Osteoblast (primary cell): ENCODE measurements around the gene ABTB1. TPM values are rescaled to one million over a fixed set of nuclear protein-coding genes. Genes with fewer than 3 reads are reported as not detected.

Experiments used
- DNase-seq: peaks from one replicate; pipeline ENCODE4 v3.0.0; 2011; ENCODE audit warnings: low spot score, mixed read lengths; ENCODE audit not compliant: insufficient read length; ENCODE audit errors: missing footprints
- H2AFZ ChIP-seq: 2 replicates; pipeline ENCODE4 v1.6.0; 2011; ENCODE audit warnings: mild to moderate bottlenecking, low read length
- H3K27ac ChIP-seq: 2 replicates; pipeline ENCODE4 v1.5.1; 2011; ENCODE audit warnings: mild to moderate bottlenecking, low read depth, low read length, moderate library complexity
- H3K27me3 ChIP-seq: 2 replicates; pipeline ENCODE4 v1.6.0; 2012; ENCODE audit warnings: mild to moderate bottlenecking, control low read depth, inconsistent platforms, low read length, moderate library complexity; ENCODE audit not compliant: insufficient read depth
- H3K36me3 ChIP-seq: 2 replicates; pipeline ENCODE4 v1.5.1; 2011; ENCODE audit warnings: mild to moderate bottlenecking, low read length, control low read depth, moderate library complexity; ENCODE audit not compliant: insufficient read depth
- H3K4me1 ChIP-seq: 2 replicates; pipeline ENCODE4 v1.5.1; 2011; ENCODE audit warnings: mild to moderate bottlenecking, low read length, control low read depth, moderate library complexity; ENCODE audit not compliant: insufficient read depth
- H3K4me2 ChIP-seq: 2 replicates; pipeline ENCODE4 v1.6.0; 2011; ENCODE audit warnings: mild to moderate bottlenecking, low read length; ENCODE audit not compliant: insufficient read depth
- H3K4me3 ChIP-seq: fragments of 200-600 bp; sonication (generic); 3 replicates; pipeline ENCODE4 v1.5.1; 2012; ENCODE audit warnings: mild to moderate bottlenecking, low read length, inconsistent platforms; ENCODE audit not compliant: insufficient read depth
- H3K79me2 ChIP-seq: 2 replicates; pipeline ENCODE4 v1.6.0; 2012; ENCODE audit warnings: mild to moderate bottlenecking, low read length, control low read depth, inconsistent platforms; ENCODE audit not compliant: insufficient read depth
- H3K9me3 ChIP-seq: 2 replicates; pipeline ENCODE4 v1.5.1; 2011; ENCODE audit warnings: low read depth, low read length, control low read depth
- H4K20me1 ChIP-seq: 2 replicates; pipeline ENCODE4 v1.6.0; 2012; ENCODE audit warnings: mild to moderate bottlenecking, low read length, control low read depth; ENCODE audit not compliant: insufficient read depth
- CTCF ChIP-seq: IDR thresholded peaks from 2 replicates; pipeline ENCODE4 v1.5.1; 2011; ENCODE audit warnings: mild to moderate bottlenecking, low read depth, low read length, moderate library complexity; ENCODE audit errors: extremely low read depth
- total RNA-seq: library from RNA; depleted of rRNA; stranded (reverse); fragments of >200 nt; gene quantifications from 2 replicates; pipeline ENCODE4 v1.2.3, GENCODE V29; 2012

The ABTB1 gene
- total RNA-seq, 1 donor, result 17.7 TPM

- Histone ChIP-seq H3K27ac (peak overlapping the region; percentile 1), H3K79me2 (no peaks in the 10 kb centered on the region), H3K36me3 (peaks cover 2% of the 10 kb centered on the region), H3K4me3 (no peak overlapping the region), H3K9me3 (no peaks in the 10 kb centered on the region), H3K4me1 (peaks cover 6% of the 10 kb centered on the region), H3K4me2 (no peak overlapping the region), H4K20me1 (no peaks in the 10 kb centered on the region), H3K27me3 (no peaks in the 10 kb centered on the region), H2AFZ (no peak overlapping the region)
- TF ChIP-seq CTCF, result no peak
- DNase-seq, result peak; percentile 83
Measured at GRCh38 chr3:127709320-127710060, 36.7 kb downstream of the ABTB1 start.

GRCh38 chr3:127710155-127710941, 37.6 kb downstream of the ABTB1 start:
- Histone ChIP-seq H2AFZ (no peak overlapping the region), H3K9me3 (no peaks in the 10 kb centered on the region), H3K79me2 (no peaks in the 10 kb centered on the region), H3K4me3 (no peak overlapping the region), H3K4me1 (peaks cover 6% of the 10 kb centered on the region), H3K27ac (no peak overlapping the region), H4K20me1 (no peaks in the 10 kb centered on the region), H3K36me3 (peaks cover 4% of the 10 kb centered on the region), H3K4me2 (no peak overlapping the region), H3K27me3 (no peaks in the 10 kb centered on the region)
- no peak for DNase-seq
- TF ChIP-seq CTCF, result no peak

DNA sequence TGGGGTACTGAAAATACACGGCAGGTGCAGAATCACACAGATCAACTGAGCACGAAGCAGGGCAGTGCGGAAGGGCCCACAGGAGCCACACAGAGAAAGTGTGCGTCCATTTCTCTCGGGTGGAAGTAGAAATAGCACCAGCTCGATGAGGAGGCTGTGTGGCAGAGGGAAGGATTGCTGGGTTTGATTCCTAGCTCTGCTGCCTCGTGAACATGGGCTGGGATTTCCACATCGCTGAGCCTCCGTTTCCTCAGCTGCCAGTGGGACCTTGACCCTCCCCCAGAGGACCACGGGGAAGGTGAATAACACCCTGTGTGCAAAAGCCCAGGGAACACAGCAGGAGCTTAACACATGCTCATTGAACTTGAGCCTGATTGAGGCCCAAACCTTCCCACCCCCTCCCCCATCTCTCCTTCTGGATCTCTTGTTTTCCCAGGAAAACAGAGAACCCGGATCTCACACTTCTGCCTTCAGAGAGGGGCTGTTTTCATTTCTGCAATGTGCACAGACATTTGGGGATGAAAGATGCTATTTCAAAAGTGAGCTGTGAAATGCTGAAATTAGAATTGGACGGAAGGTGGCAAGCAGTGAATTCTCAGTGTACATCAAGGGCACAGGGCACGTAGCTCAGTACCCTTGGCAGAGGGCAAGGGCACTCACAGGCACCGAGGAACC, 38.4 kb downstream of the ABTB1 start:
- H3K36me3 ChIP-seq, result peaks cover 4% of the 10 kb centered on the region
- DNase-seq, result no peak
- no peak overlapping the region for H3K27ac ChIP-seq

More for the DNA sequence above, 38.4 kb downstream of the ABTB1 start:
- H4K20me1 ChIP-seq, result no peaks in the 10 kb centered on the region
- no peak overlapping the region for H3K4me2 ChIP-seq
- no peak overlapping the region for H3K4me3 ChIP-seq
- H3K79me2 ChIP-seq, result no peaks in the 10 kb centered on the region
- H3K9me3 ChIP-seq, result no peaks in the 10 kb centered on the region
- no peak for TF ChIP-seq CTCF
- H2AFZ ChIP-seq, result no peak overlapping the region
- no peaks in the 10 kb centered on the region for H3K27me3 ChIP-seq
- peaks cover 6% of the 10 kb centered on the region for H3K4me1 ChIP-seq
